ENCODE results near the gene PIGT.

The PIGT gene

GRCh38 chr20:45465491-45466266 is 49.7 kb downstream of the PIGT start:
- CTCF ChIA-PET: interaction anchor here (0.8 to 7.7 kb wide), 10 partner anchors 12 to 305 kb away, joined by 3 to 58 read pairs (median 4); partner anchors contain the start of gene SYS1
- no peak for TF ChIP-seq CTCF (IDR thresholded peaks at IDR 0.05; ENCODE audit: control extremely low read depth, extremely low read depth, low read depth, missing control alignments)
- no peak for DNase-seq (ENCODE audit: extremely low spot score)
- POLR2A ChIA-PET: interaction anchor here (0.5 kb wide), 1 partner anchor 346 kb away, joined by 3 read pairs; no protein-coding TSS in a partner anchor

DNA sequence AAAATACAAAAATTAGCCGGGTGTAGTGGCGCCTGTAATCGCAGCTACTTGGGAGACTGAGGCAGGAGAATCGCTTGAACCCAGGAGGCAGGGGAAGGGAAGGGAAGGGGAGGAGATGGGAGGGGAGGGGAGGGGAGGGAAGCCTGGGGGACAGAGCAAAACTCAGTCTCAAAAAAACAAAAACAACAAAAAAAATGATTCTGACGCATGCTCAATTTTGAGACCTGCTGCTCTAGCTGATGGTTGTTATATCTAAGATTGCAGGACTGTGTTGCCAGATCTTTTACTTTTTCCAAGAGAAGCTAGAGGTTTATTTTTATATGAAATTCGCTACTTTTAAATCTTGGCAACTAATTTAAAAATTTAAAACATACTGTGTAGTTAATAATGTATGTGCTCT is 51.2 kb downstream of the PIGT start:
- ChIA-PET POLR2A (no interaction called here), CTCF (interaction anchor here (1.0 to 7.7 kb wide), 4 partner anchors 13 to 304 kb away, joined by 4 to 58 read pairs (median 16); no protein-coding TSS in a partner anchor)
- no peak for DNase-seq (ENCODE audit: extremely low spot score)
- TF ChIP-seq CTCF (IDR thresholded peaks at IDR 0.05; ENCODE audit: control extremely low read depth, extremely low read depth, low read depth, missing control alignments): no peak

DNA sequence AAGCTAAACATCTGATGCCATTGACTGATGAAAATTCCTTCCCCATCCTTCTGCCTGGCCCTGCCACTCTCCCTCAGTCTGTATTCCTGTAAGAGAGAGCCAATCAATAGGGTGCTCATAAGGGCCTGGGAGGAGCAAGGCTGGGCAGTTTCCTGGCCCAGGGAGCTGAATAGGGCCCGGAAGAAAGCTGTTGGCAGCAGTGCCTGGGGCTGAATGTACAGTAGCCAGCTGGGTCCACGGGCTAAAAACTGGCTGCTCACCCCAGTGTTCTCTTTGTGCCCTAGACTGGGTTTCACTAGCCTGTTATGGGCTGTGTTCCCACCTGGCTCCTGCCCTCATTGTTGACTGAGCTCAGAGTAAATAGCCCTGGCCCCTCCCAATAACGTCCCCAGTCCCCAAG is 51.9 kb downstream of the PIGT start:
- DNase-seq (ENCODE audit: extremely low spot score): no peak
- ChIA-PET POLR2A (no interaction called here), CTCF (interaction anchor here (1.0 to 7.7 kb wide), 6 partner anchors 14 to 303 kb away, joined by 3 to 58 read pairs (median 5); no protein-coding TSS in a partner anchor)
- no peak for TF ChIP-seq CTCF (IDR thresholded peaks at IDR 0.05; ENCODE audit: control extremely low read depth, extremely low read depth, low read depth, missing control alignments)

DNA sequence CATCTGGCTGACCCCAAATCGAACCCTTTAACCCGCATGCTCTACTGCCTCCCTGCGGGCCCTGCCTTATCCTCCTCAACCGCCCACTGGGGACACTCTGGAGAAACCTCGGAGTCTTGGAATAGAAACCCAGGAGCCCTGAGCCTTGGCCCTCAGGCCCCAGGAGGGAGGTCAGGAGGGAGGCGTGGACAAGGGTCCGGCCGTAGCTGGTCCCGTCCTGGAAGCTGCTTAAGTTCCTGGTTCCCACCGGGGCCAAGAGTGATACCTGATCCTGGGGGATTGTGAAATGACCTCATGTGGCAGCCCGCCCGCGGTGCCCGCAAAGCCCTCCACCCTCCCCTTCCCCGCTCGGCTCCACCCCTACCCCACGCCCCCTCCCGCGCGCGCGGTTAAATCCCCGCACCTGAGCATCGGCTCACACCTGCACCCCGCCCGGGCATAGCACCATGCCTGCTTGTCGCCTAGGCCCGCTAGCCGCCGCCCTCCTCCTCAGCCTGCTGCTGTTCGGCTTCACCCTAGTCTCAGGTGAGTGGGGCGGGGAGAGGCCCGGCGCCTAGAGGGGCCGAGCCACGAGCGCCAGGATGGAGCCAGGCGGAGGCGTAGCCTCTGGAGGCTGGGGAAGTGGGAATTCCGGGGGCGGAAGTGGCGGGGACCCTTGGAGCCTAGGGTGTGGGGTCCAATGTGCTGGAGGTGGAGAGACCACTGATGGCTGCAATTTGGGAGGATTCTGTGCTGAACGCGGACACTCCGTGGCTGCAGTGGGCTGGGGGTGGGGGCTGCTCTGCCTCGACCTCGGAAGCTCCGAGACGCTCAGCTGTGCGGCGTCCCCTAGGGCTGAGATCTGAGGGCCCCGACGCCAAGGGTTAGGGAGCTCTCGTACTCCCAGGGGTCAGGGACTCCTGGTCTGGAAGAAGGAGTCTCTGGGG is 53.7 kb downstream of the PIGT start, which contains the start of gene WFDC2:
TSS of gene WFDC2 (plus strand) at position 418 of the 926 bp plus-strand sequence. CDS start at position 447, 29 bp downstream.
- DNase-seq (ENCODE audit: extremely low spot score): no peak
- POLR2A ChIA-PET: no interaction called here
- no peak for TF ChIP-seq CTCF (IDR thresholded peaks at IDR 0.05; ENCODE audit: control extremely low read depth, extremely low read depth, low read depth, missing control alignments)
- CTCF ChIA-PET: interaction anchor here (0.8 to 2.1 kb wide), 8 partner anchors 8 to 176 kb away, joined by 3 to 8 read pairs (median 4); partner anchors contain the start of gene SYS1

- ChIA-PET CTCF (interaction anchor here (0.8 to 2.1 kb wide), 6 partner anchors 9 to 176 kb away, joined by 3 to 8 read pairs (median 4); partner anchors contain the start of gene SYS1), POLR2A (no interaction called here)
- TF ChIP-seq CTCF (IDR thresholded peaks at IDR 0.05; ENCODE audit: control extremely low read depth, extremely low read depth, low read depth, missing control alignments): no peak
- peak; percentile 48 for DNase-seq (ENCODE audit: extremely low spot score)
Measured at GRCh38 chr20:45470262-45470931, 54.5 kb downstream of the PIGT start.

Data from GM10248 (cell line).